GM19240 (cell line): Measurements from ENCODE around the gene LRBA.

ENCODE experiments used
- DNase-seq: peaks from one replicate; pipeline ENCODE4 v3.0.0; 2011; ENCODE audit warnings: low spot score; ENCODE audit not compliant: insufficient read length

The LRBA gene

GRCh38 chr4:150328496-150328895 lies 686.6 kb downstream of the LRBA start:
- DNase-seq: no peak

GRCh38 chr4:150327262-150327780 lies 687.8 kb downstream of the LRBA start:
- no peak for DNase-seq

GRCh38 chr4:150325872-150326271 lies 689.2 kb downstream of the LRBA start:
- DNase-seq: no peak

GRCh38 chr4:150323406-150324325 lies 691.4 kb downstream of the LRBA start:
- DNase-seq: no peak

GRCh38 chr4:150322646-150323045 lies 692.4 kb downstream of the LRBA start:
- no peak for DNase-seq

- no peak for DNase-seq
Observed at GRCh38 chr4:150321113-150321512, 694.0 kb downstream of the LRBA start.

- DNase-seq: no peak
Observed at GRCh38 chr4:150318971-150319370, 696.1 kb downstream of the LRBA start.

- no peak for DNase-seq
Observed at GRCh38 chr4:150318527-150318926, 696.6 kb downstream of the LRBA start.

- no peak for DNase-seq
Observed at GRCh38 chr4:150316332-150317205, 698.5 kb downstream of the LRBA start.

- no peak for DNase-seq
Observed at GRCh38 chr4:150315691-150316090, 699.4 kb downstream of the LRBA start.

GRCh38 chr4:150315175-150315574 lies 699.9 kb downstream of the LRBA start:
- DNase-seq: no peak

GRCh38 chr4:150314031-150314430 lies 701.1 kb downstream of the LRBA start:
- no peak for DNase-seq

GRCh38 chr4:150310159-150310895 lies 704.8 kb downstream of the LRBA start:
- DNase-seq: no peak

GRCh38 chr4:150308824-150309472 lies 706.1 kb downstream of the LRBA start:
- DNase-seq: no peak

- no peak for DNase-seq
Observed at GRCh38 chr4:150306719-150307118, 708.4 kb downstream of the LRBA start.

- DNase-seq: no peak
Observed at GRCh38 chr4:150305995-150306394, 709.1 kb downstream of the LRBA start.

GRCh38 chr4:150302553-150302952 lies 712.5 kb downstream of the LRBA start:
- no peak for DNase-seq

GRCh38 chr4:150299816-150300215 lies 715.3 kb downstream of the LRBA start:
- DNase-seq: no peak

GRCh38 chr4:150297861-150298474 lies 717.1 kb downstream of the LRBA start:
- DNase-seq: no peak

GRCh38 chr4:150289881-150290280 lies 725.2 kb downstream of the LRBA start:
- DNase-seq: no peak
